GM19328 (cell line): ENCODE measurements around the gene HOPX.
"Not testable (repeated sequence)": the region's sequence is repeated elsewhere in the genome, so short reads cannot be mapped to it uniquely, and the experiment has no call there.

ENCODE experiments used
- ATAC-seq: cut with Tn5 transposase; IDR thresholded peaks from one replicate; pipeline ENCODE4 v1.9.1; 2021; ENCODE audit warnings: mild to moderate bottlenecking, moderate library complexity; ENCODE audit not compliant: unreplicated experiment

Gene HOPX

GRCh38 chr4:56689201-56689969, 8.3 kb upstream of the HOPX start:
- ATAC-seq: no peak

DNA sequence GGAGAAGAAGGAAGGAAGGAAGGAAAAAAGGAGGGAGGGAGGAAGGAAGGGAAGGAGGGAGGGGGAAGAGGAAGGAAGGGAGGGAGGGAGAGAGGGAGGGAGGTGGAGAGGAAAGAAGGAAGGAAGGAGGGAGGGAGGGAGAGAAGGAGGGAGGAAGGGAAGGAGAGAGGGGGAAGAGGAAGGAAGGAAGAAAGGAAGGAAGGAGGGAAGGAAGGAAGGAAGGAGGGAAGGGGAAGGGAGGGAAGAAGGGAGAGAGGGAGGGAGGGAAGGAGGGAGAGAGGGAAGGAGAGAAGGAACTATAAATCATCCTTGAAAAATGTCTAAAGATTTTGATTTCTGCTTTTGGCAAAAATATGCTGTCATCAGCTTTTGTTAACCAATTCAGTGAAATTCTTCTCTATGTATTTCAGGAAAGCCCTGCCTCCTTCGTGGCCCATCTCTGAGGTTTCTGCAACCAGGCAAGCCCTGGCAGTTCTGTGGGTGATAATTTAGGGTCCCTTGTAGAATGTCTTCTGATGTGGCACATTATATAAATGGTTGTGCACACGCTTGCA, 7.1 kb upstream of the HOPX start:
- ATAC-seq: no peak

GRCh38 chr4:56686537-56687231, 5.6 kb upstream of the HOPX start:
- no peak for ATAC-seq

DNA sequence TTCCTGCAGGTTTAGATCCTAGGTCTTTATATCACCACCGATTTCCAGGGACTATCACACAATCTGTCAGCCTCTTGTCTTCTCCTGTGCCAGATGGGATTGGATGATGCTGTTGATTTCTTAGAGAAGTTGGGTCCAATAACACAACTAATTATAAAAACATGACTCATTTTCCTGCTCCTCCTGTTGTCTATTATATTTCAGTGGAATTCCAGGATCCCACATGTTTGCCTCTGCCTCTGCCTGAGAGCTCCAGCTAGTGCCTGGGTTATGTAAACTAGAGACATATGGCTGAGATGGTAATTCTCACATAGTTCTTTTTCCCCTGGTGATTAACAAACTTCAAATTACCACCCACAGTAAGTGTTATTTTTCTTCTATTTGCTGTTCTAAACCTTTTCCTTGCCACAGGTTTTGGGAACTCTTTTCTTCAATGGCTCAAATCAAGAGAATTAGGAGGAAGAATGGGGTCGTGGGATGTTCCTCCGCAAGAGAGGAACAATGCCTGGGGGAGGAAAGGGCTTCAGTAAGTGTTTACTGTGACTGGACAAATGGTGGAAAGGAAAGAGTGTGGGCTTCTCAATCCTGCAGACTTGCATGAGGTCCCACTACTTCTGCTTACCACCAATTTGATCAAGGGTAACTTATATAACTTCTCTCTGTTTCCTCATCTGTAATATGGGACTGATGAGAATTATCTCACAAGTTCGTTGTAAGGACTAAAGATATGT, 3.4 kb upstream of the HOPX start:
- ATAC-seq: no peak

DNA sequence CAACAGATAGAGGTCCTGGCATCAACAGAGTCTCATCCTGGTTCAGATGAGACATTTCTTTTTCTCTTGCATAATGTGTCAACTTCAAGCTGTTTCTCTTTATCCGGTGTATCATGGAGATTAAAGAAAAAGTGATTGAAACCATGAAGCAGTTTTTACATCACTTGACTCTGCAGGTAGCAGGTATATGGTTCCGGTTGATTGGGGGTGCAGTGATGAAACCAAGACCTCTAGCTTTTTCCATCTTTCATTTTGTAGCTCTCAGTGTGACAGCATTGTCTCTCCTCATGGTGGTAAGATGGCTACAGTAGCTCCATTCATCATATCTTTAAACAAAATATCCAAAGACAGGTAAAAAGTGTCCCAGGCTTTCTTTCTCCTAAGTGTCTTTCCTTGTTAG, 2.4 kb upstream of the HOPX start:
- no peak for ATAC-seq

DNA sequence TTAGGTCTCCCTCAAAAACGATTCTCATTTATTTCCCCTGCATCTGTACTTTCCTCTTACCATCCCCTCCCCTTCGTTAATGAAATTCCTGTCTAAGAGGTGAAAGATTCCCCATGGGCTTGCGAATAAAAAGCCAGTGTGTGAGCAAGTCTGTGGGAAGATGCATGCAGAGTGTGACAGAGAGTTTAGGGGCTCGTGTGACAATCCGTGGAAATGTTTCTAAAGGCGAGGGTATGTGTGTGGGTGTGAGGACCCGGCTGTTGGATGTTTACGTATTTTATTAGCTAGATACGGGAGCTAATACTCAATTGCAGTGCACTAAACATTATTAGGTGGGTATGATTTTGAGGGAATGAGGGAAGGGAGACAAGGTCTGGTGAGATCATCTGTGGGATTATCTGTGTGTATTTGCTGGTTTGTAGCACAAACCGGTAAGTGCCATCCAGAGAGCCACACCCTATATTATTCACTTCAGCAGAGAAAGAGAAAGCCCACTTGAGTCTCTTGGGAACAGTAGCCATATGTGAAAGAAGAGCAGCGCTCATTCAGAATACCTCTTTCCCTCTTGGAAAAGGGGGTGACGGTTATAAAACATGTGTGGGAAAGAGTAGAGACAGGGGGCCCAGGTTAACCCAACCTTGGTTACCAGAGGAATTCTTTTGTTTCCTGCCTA, 893 bp upstream of the HOPX start:
- no peak for ATAC-seq

DNA sequence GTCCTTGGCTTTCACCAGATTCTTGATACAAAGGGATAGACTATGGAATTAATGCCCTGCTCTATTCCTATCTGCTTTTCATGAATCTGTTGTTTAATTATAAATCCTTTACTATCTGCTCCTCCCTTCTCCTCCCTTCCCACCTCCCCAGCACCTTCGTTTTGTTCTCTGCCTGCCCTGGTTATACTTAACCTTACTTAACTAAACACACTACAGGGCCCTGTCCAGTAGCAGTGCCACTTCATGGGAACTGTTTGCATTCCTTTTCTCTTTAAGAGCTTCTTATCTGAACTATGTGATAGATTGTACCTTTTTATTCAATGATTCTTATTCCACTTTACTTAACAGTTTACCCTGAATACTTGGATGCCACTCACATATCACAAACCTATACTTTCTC, 830 bp downstream of the HOPX start:
- no peak for ATAC-seq

DNA sequence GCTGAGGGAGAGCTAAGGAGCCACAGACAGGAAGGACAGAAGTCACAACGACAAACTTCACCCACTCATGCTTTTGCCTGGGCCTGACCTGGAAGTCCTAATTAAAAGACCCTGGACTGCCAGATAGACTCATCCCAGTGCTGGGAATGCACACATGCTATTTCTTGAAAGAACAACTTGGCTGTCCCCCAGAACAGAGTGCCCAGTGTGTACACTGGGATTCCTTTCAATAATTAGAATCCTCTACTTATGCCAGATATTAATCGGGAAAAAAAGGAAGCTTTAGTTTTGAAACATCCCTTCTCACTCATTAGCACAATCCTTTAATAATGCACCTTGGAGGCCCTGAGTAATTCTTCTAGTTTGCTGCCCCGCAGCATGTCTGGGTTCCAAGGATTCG, 3.4 kb downstream of the HOPX start:
- ATAC-seq: no peak

GRCh38 chr4:56674984-56675383, 6.1 kb downstream of the HOPX start:
- no peak for ATAC-seq

GRCh38 chr4:56671860-56672259, 9.2 kb downstream of the HOPX start:
- ATAC-seq: no peak

- ATAC-seq: no peak
Measured at GRCh38 chr4:56671373-56671772, 9.7 kb downstream of the HOPX start.

DNA sequence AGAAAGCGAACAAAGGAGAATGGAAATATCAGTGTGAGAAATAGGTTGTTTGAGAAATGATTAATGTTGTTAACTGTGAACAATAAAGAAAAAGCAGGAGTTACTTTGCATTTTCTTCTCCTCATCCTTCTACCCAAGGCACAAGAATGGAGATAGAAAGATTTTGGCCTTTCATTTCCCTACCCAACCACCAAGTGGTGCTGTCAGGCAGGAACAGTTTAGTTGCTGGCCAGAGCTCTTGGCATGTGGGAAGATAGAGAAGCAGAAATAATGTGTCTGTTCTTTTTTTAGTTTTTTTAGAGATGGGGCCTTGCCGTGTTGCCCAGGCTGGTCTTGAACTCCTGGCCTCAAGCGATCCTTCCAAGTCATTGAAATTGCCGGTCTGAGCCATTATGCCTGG, 12.8 kb downstream of the HOPX start:
- no peak for ATAC-seq

DNA sequence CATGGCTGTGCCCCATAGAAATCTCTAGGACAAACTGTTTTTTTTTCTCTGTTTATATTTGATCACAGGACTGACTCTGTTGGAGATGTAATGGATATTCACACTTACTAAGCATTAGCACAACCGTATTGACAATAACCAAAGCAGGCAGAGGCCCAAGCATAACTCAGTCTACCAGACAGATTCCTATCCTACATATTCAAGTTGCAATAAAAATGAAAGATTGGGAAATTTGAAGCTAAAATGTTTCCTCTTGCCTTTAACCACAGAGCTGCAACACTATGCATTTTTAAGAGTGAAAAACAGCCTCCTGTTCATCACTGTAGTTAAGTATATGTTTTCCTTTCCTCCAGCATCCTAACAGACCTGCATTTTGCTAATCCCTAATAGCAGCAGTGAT, 13.7 kb downstream of the HOPX start:
- ATAC-seq: not testable (repeated sequence)

DNA sequence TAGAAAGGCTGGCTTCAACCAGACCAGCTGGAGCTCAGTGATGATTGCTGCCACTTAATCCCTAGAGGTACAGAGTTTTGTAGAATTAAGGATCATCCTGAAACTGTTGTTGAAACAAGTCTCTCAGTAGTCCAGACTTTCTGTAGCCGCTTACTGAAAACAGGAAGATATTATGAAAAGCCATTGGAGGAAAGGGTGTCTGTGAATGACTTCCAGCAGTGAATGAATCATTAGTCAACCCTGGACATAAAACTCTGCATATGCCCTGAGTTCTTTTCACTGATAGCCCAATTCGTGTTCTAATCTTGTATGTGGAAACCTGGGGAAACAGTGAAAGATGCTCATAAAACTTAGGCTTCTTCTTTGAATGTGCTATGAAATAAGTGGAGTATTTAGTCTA, 14.8 kb downstream of the HOPX start:
- no peak for ATAC-seq

DNA sequence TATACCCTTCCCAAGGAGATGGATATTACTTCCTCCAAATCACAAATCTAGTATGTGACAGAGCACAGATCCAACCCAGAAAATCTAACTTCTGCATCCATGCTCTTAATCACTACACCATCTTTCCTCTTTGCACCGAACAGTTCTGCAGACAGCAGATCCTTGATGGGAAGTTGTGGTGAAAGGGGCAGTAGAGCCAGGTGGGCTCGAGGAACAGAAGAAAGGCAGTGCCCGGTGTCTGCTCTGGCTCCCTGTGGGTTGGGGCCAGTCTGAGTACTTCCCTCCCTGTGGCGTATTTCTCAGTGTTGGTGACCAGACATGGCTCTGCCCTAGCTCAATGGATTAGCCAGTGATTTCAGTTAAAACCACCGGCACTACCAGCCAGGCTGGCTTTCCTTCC, 15.3 kb downstream of the HOPX start:
- ATAC-seq: no peak

GRCh38 chr4:56662782-56663468, 18.2 kb downstream of the HOPX start:
- ATAC-seq: no peak

DNA sequence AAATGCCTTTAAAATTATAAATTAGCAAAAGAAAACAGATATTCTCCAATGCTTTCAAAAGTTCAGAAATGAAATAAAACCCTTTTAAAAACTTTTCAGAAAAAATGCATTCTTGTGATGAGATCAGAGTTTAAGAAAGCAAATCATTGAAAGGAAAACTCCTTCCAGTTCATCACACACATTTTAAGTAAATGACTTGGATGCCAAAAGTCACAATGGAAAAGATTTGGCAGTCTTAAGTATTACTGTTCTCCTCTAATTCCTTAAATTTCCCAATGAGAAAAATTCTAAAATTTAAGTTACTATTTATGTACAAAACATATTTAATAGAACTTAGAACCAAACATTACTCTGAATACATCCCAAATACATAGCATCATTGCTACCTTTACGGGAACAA, 21.1 kb downstream of the HOPX start:
- ATAC-seq: no peak

DNA sequence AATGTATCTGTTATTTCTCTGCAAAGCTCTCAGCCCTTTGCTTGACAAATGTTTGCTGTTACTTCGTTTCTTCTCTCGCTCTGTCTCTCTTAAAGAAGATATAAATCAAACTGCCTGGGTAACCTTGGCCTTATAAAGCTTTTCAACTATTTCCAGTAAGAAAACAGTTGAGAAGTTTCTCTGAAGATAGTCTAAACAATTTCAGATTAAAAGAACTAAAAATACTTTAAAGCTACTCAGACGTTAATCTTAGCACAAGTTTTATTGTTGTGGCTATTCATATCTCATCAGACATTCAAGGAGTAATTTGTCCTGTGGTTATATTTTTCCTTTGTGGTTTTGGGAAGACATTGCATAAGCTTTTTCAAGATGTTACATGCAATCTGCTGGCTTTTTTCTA, 22.6 kb downstream of the HOPX start:
- no peak for ATAC-seq

GRCh38 chr4:56657818-56658217, 23.3 kb downstream of the HOPX start:
- no peak for ATAC-seq

DNA sequence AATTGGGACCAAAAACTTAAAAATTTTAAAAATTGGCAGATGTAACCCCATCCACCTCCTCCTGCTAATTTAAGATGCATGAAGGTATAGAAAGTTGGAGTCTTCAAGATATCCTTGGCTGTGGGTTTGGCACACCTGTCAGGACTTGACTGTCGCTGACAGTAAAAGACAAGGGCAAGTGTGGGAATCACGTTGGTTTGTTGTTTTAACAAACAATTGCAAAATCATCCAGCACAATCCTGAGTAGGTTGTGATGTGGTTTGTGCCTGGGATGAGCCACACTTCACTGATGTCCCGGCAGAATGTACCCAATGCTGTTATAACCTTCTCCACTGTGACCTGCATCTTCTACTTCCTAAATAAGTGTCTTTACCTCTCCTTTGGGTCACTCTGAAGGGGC, 24.0 kb downstream of the HOPX start:
- ATAC-seq: no peak

GRCh38 chr4:56656346-56656643, 24.8 kb downstream of the HOPX start:
- ATAC-seq: no peak
